ENCODE measurements around the gene PER2. TPM values are rescaled to one million over a fixed set of nuclear protein-coding genes. Genes with fewer than 3 reads are reported as not detected.

PER2 gene
- total and polyA plus RNA-seq, 10 donors, result 2.0 to 16.2 (median 12.0) TPM

DNA sequence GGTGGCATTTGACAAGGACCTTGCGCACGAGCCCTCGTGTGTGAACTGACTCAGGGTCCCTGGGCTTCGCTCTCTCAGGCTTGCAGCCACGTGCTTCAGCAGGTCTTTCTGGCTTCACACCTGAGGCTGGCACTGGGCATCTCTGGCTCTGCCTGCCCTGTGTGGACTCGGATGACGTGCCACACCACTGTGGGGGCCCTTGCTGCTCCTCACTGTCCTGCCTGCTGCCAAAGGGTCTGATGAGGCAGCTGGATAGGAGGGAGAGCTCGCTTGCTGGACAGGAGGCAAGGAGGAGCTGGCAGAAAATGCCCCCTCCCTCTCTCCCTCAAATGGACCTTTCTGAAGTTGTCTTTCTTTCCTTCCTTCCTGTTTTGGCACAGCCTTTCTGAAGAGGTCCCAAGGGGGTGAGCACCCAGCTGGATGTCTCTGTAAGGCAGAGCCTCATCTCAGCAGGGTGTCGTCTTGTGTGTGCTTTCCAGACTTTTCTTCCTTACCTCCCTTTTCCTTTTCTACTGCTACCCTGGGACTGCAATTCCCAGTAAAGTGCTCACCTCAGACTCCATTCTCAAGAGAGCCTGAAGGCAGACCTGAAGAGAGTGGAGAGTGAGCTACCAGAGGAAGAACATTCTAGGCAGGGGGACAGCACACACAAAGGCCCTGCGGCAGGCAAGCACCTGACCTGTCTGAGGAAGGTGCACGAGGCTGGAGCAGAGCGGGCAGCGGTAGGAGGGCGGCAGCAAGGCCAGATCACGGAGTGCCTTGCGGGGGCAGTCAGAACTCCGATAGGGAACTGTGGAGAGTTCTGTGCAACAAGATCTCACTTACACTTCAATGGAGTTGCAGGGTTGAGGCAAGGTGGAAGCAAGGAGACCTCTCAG, 5.3 kb downstream of the PER2 start:
- no peak for DNase-seq
- WGBS, 5 donors, result 88 to 93% (median 91%) methylated on average over 17 of the region's 17 CpGs

DNA sequence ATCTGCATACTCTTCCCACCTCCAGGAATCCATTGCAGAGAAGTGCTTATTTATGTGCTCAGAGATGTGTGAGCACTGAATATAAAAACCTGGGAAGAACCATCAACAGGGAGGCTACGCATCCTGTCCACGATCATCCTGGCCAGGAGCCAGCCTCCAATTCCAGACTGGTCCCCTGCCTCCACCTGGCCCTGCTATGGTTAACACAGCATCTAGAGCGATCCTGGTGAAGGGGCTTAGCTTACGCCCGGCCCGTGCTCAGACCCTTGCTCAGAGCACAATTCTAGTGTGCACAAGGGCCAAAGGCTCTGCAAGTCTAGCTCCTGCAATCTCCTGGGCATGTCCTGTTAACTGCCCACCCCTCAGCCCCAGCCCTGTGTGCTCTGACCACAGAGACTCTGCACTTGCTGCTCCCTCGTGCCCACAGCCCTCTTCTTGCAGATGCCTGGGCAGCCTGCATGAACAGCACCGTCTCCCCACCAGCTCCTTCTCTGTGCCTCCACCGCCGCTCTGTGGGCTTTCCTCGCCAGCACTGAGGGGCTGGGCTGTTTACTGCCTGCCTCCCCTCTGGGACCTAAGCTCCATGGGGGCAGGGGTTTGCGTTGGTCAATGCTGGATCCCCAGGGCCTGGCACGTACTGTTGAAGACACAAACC, 6.5 kb downstream of the PER2 start:
- Histone ChIP-seq H3K9me3 (no peaks in the 10 kb centered on the region), H3K4me1 (peaks cover 7 to 56% (median 29%) of the 10 kb centered on the region in 6 donors), H3K4me3 (no peak overlapping the region), H3K27me3 (replicated peaks in 1 of 7) (no peaks in the 10 kb centered on the region), H3K36me3 (peaks cover 0 to 13% (median 5%) of the 10 kb centered on the region in 6 donors), H3K27ac (no peak overlapping the region)
- WGBS, 5 donors, result 87 to 95% (median 89%) methylated on average over 9 to 13 of the region's 13 CpGs
- TF ChIP-seq, protein P1, sequence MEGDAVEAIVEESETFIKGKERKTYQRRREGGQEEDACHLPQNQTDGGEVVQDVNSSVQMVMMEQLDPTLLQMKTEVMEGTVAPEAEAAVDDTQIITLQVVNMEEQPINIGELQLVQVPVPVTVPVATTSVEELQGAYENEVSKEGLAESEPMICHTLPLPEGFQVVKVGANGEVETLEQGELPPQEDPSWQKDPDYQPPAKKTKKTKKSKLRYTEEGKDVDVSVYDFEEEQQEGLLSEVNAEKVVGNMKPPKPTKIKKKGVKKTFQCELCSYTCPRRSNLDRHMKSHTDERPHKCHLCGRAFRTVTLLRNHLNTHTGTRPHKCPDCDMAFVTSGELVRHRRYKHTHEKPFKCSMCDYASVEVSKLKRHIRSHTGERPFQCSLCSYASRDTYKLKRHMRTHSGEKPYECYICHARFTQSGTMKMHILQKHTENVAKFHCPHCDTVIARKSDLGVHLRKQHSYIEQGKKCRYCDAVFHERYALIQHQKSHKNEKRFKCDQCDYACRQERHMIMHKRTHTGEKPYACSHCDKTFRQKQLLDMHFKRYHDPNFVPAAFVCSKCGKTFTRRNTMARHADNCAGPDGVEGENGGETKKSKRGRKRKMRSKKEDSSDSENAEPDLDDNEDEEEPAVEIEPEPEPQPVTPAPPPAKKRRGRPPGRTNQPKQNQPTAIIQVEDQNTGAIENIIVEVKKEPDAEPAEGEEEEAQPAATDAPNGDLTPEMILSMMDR (IDR thresholded peaks at IDR 0.05 in 8 of 11, conservative IDR thresholded peaks at IDR 0.05 in 3 of 11), result no peak
- no peak for TF ChIP-seq POLR2A (IDR thresholded peaks at IDR 0.05)
- TF ChIP-seq POLR2AphosphoS5 (IDR thresholded peaks at IDR 0.05), result no peak
- DNase-seq, result no peak
- intact Hi-C loops (cut with DNase I; ENCODE audit: low total_unique reads), result no loop called here

More for the DNA sequence above, 5.3 kb downstream of the PER2 start:
- H3K36me3 ChIP-seq, result peaks cover 0 to 4% (median 0%) of the 10 kb centered on the region in 6 donors
- TF ChIP-seq, protein P1 (IDR thresholded peaks at IDR 0.05 in 8 of 11, conservative IDR thresholded peaks at IDR 0.05 in 3 of 11), result no peak
- no peak for TF ChIP-seq POLR2A (IDR thresholded peaks at IDR 0.05)
- no peak for TF ChIP-seq POLR2AphosphoS5 (IDR thresholded peaks at IDR 0.05)
- intact Hi-C loops (cut with DNase I; ENCODE audit: low total_unique reads), result no loop called here
- H3K4me3 ChIP-seq, result no peak overlapping the region
- H3K27me3 ChIP-seq (replicated peaks in 1 of 7), result no peaks in the 10 kb centered on the region
- no peaks in the 10 kb centered on the region for H3K9me3 ChIP-seq
- peaks cover 17 to 67% (median 39%) of the 10 kb centered on the region in 6 donors for H3K4me1 ChIP-seq
- no peak overlapping the region for H3K27ac ChIP-seq

DNA sequence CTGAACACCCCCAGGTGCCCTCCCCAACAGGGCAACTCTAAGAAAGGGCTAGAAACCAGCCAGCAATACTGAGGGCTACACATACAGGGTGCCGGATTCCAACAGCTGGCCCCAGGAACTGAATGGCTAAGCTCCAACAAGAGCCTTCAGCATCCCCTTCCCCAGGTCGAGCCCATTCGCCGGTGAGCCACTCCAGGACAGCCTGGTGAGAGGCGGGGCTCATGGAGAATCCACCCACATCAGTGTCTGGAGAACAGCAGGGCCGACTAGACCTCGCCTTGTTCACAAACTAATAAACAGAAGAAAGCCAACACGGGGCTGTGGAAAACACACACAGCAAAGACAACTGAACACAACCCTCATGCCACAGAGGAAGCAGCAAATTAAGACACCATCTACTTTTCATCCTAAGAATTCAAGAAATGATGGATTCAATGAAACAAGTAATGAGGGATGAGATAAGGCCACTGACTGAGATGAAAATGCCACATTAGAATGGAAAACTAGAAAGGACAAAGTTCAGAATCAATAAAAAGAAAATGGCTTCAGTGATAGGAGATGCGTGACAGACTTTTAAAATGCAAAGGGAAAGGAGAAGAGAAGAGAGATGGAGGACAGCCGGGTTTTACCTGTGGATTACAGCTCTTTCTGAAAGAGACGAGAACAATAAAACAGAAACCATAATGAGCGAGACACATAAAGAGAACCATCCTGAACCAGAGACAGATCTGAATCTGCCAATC, 8.2 kb downstream of the PER2 start:
- peaks cover 0 to 39% (median 16%) of the 10 kb centered on the region in 6 donors for H3K4me1 ChIP-seq
- no peak overlapping the region for H3K4me3 ChIP-seq
- TF ChIP-seq, protein P1 (IDR thresholded peaks at IDR 0.05 in 8 of 11, conservative IDR thresholded peaks at IDR 0.05 in 3 of 11), result no peak
- TF ChIP-seq POLR2AphosphoS5 (IDR thresholded peaks at IDR 0.05) (no peak), POLR2A (IDR thresholded peaks at IDR 0.05) (no peak)
- intact Hi-C loops (cut with DNase I; ENCODE audit: low total_unique reads), result no loop called here
- no peak overlapping the region for H3K27ac ChIP-seq
- H3K36me3 ChIP-seq, result peaks cover 0 to 30% (median 21%) of the 10 kb centered on the region in 6 donors
- no peak for DNase-seq
- no peaks in the 10 kb centered on the region for H3K27me3 ChIP-seq (replicated peaks in 1 of 7)
- no peaks in the 10 kb centered on the region for H3K9me3 ChIP-seq
- WGBS, 5 donors, result 94 to 97% (median 95%) methylated on average over 12 of the region's 12 CpGs
